GM11168 (cell line): ENCODE results near the gene ADGRG4.
"Not testable (repeated sequence)": the region's sequence is repeated elsewhere in the genome, so short reads cannot be mapped to it uniquely, and the experiment has no call there.

ENCODE experiments used
- in situ Hi-C: fragments of 300-500 bp; cut with MboI; formaldehyde crosslinking; loops from one replicate; pipeline ENCODE4 v1.12.0; 2022; ENCODE audit warnings: low sequenced_read_pairs; ENCODE audit not compliant: unreplicated experiment

The ADGRG4 gene

DNA sequence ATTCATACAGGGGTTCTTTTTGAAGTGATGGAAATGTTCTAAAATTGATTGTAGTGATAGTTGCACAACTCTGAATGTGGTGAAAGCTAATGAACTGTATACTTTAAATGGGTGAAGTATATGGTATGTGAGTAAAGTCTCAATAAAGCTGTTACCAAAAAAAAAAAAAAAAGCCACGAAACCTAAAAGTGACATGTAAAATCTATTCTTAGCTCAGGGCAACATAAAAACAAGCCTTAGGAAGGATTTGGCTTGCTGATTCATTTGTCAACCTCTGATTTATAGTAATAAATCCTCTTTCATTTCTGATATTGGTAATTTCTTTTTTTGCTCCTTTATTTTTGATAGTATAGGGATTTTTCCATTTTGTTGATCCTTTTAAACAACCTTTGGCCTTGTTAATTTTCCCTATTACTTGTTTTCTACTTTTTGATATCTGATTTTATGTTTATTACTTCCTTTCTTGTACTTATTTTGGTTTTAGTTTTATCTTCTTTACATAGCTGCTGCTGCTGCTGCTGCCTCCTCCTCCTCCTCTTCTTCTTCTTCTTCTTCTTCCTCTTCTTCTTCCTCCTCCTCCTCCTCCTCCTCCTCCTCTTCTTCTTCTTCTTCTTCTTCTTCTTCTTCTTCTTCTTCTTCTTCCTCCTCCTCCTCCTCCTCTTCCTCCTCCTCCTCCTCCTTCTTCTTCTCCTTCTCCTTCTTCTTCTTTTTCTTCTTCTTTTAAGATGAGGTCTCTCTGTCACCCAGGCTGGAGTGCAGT, 79.4 kb downstream of the ADGRG4 start:
- in situ Hi-C loops, result no loop called here

DNA sequence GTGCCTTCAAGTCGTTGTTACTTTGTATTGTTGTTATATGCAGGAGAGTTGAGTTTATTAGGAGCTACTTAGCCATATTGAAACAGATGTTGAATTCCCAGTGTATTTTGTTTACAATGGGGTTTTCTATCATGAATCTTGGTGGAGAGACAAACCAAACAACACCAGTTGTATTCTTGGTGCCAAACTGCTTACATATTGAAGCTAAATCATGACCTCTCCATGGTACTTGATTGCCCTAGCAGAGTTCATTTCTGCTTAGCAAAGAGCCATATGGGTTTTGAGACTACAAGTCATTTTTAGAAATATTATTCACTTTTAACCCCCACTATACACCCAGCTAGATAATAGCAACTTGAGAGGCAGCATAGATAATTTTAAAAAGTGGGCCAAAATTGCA, 85.4 kb downstream of the ADGRG4 start:
- in situ Hi-C loops, result no loop called here

DNA sequence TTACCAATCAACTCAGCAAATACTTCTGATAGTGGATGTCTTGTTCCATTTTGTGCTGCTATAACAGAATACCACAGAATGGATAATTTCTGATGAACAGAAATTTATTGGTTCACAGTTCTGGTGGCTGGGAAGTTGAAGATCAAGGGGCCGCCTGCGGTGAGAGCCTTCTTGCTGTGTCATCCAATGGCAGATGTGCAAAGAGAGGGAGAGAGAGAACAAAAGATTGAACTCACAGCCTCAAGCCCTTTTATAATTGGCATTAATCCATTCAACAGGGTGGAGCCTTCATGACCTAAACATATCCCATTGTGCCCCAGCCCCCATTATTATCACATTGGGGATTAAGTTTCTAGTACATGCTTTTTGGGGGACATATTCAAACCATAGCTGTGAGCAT, 86.1 kb downstream of the ADGRG4 start:
- in situ Hi-C loops, result no loop called here

DNA sequence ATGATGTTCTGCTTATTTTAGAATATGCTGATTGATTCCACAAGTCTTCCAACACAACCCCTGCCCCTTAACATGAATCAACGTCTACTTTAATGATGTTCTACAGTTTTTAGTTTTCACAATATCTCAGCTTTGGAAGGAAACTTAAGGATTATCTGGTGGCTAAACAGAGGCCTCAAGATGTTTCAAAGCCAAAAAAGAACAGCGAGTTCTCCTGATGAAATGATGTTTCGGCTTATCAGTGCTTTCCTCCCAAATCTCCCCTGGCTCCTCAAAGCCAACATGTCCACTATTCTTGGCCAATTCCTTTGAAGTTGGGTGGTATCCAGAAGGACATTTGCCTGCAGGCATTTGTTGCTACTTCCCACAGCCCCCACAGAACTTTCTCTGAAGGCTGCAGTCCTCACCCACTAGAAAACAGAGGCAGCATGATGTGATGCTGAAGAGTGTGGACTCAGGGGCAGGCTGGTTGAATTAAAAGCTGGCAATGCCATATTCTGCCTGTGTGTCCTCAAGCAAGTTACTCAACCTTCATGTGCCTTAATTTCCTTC, 87.3 kb downstream of the ADGRG4 start:
- in situ Hi-C loops, result no loop called here

DNA sequence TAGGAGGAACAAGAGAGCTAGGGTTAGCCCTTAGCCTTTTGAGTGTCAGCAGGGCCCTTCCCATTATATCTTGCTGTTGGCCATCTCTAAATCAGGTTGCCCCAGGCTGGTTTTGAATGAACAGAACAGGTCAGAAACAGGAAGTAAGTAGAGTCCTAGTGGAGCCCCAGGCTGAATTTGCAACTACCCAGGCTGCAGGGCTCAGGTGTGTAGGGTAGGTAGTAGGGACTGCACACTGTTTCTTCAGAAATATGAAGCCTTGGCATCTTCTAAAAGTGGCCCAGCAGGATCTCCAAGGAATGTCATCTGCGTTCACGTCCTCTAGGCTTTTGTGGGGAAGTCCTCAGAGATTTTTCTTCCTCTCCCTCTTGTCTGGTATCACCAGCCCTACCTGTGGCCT, 90.2 kb downstream of the ADGRG4 start:
- in situ Hi-C loops, result no loop called here

DNA sequence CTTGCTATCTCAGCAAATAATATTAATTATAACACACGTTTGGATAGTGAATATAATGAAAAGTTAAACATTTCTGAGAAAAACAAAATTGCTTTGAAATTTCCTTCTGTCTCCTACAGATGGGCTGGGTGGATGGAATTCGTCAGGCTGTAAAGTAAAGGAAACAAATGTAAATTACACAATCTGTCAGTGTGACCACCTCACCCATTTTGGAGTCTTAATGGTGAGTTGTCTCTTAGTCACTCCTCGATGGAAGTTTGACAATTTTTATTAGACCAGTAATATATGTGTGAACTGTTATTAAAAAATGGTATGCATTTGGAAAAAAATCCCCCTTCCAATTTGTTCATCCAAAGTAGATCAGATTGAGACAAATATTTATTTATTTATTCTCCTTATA, 94.5 kb downstream of the ADGRG4 start:
- in situ Hi-C loops, result no loop called here

DNA sequence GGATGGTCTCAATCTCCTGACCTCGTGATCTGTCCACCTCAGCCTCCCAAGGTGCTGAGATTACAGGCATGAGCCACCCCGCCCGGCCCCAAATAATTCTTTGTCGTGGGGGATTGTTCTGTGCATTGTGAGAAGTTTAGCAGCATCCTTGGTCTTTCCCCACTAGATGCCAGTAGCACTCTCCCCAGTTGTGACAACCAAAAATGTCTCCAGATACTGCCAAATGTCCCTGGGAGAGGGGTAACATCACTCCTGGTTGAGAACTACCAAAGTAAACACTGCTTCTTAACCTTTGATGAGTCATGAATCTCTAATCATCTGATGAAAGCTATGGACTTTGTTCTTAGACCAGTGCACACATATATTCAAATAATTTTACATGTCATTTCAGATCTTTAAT, 96.2 kb downstream of the ADGRG4 start:
- in situ Hi-C loops, result no loop called here

DNA sequence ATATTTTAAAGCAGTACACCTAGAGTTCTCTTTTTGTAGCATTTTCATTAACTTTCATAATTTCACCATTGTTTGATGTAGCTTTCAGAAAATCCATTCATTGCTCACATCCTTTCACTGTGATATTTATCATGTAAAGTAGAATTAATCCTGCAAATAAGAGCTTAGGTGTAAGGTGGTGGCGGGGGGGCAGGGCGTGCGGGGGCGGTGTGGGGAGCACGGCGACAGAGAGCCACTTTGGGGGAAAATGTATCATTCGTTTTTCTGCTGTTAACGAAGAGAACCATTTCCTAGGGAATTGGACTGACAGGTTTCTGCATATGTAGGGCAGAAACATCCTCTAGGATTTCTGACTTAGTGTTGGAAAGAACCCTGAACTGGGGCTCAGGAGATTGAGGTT, 104.4 kb downstream of the ADGRG4 start:
- in situ Hi-C loops, result no loop called here

DNA sequence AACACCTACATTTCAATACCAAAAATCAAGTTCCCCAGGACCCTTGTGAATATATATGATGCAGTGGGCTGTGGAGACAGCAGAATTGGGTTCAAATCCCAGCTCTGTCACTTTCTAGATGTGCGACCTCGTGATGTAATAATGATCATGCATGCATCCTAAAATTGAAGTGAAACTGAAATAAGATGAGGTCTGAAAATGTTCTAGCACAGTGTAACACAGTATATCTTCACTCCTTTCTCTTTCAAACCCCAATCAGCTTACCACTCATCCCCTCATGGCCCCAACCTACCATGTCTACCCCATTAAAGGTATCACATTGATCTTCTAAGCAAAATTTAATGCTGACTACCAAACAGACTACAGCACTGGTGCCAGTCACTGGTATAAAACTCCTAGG, 117.0 kb downstream of the ADGRG4 start:
- in situ Hi-C loops, result no loop called here

DNA sequence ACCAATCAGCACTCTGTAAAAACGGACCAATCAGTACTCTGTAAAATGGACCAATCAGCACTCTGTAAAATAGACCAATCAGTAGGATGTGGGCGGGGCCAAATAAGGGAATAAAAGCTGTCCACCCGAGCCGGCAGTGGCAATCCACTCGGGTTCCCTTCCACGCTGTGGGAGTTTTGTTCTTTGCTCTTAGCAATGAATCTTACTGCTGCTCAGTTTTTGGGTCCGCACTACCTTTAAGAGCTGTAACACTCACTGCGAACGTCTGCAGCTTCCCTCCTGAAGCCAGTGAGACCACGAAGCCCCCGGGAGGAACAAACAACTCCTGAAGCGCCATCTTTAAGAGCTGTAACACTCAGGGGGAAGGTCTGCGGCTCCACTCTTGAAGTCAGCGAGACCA, 120.6 kb downstream of the ADGRG4 start:
- in situ Hi-C loops, result no loop called here

DNA sequence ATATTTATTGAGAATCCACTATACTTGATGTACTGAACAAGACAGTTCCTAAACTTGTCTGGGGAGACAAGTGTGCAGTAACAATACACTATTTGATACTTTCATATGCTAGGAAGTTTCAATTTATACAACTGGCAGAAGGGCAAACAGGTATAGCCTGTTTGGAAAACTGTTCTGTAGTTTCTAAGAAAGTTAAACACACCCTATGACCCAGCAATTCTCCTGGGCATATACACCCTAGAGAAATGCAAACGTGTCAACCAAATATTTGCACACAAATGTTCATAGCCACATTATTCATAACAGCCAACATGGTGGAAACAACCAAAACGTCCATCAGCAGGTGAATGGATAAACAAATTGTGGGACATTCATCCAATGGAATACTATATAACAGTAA, 123.0 kb downstream of the ADGRG4 start:
- in situ Hi-C loops, result no loop called here

DNA sequence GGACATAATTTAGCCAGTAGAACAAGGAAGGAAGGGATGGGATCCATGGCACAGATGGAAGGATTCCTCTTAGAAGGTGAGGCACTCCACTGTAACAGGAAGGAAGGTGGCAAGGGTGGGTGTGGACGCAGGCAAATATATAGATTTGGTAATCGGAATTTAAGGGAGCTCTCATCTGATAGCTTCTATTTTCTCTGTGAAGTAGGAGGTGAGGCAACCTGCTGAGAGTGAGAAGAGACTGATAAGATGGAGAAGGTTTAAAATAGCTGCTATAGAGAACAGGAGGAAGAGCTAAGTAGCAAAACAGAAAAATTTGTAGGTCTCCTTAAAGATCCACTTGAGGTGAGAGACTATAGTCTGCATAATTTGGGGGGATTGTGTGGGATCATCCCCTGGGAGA, 125.2 kb downstream of the ADGRG4 start:
- in situ Hi-C loops, result no loop called here

DNA sequence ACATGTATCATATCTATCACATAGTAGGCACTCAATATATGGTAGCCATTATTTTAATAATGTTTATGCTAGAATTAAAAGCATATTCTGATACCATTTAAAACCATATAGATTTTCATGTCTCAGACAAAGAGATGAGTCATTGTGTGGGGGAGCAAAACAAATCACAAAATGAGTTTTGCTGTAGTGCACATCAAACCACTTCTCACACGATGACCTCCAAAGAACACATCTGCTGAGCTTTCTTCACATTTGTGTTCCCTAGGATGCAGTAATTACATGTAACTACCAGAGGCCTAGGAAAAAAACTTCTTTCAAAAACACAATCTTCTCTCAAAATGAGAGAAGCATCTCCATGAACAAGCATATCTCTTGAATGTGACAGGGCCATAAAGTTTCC, 130.9 kb downstream of the ADGRG4 start:
- in situ Hi-C loops, result no loop called here

DNA sequence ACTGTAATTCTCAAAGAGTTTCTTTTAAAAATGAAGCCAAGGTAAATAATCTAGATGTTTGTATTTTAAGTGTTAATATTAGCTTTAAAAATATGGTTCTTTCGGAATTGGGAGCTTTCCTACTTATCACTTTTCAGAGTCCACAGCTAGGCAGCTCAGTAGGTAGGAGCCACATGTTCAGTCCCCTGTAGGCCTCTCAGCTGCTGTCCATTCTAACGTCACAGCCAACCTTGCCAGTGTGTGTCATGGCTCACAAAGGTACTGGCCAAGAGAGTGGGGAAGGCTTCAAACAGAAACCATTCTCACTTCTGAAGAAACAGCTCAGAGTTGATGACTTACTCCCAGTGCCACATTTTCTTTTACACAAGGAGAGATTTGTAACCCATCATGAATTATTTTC, 137.0 kb downstream of the ADGRG4 start:
- in situ Hi-C loops, result no loop called here

DNA sequence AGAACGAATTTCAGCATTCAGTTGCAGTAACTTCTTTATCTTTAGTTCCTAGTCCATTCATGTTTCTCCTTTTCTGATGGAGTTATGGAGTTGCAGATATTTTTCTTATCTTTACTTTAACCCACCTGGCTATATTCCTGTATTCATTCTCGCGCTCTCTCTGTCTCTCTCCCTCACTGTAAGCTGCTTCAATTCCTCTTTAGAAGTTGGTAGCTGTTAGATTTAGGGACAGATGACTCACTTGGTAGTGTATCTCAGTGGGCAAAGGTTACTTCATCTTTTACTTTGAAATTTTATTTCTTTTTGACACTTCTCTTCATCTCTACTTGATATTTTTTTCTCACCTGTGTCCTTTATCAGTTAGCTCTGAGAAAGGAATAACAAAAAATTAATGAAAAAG, 137.4 kb downstream of the ADGRG4 start:
- in situ Hi-C loops, result no loop called here

DNA sequence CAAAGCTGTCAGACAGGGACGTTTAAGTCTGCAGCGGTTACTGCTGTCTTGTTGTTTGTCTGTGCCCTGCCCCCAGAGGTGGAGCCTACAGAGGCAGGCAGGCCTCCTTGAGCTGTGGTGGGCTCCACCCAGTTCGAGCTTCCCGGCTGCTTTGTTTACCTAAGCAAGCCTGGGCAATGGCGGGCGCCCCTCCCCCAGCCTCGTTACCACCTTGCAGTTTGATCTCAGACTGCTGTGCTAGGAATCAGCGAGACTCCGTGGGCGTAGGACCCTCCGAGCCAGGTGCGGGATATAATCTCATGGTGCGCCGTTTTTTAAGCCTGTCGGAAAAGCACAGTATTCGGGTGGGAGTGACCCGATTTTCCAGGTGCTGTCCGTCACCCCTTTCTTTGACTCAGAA, 144.9 kb downstream of the ADGRG4 start:
- in situ Hi-C loops, result not testable (repeated sequence)

DNA sequence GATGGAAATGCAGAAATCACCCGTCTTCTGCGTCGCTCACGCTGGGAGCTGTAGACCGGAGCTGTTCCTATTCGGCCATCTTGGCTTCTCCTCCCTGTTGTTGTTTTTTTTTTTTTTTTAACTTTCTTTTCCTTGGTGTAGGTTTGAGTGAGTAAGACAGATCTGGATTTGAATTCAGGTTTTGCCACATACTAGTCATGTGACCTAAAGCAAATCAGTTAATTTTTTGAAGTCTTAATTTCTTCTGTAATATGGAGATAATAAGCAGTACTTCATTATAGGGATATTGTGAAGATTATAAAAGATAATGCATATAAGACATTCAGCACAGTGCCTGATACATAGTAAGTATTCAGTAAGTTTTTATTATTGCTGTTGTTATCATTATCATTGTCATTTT, 145.4 kb downstream of the ADGRG4 start:
- in situ Hi-C loops, result no loop called here

DNA sequence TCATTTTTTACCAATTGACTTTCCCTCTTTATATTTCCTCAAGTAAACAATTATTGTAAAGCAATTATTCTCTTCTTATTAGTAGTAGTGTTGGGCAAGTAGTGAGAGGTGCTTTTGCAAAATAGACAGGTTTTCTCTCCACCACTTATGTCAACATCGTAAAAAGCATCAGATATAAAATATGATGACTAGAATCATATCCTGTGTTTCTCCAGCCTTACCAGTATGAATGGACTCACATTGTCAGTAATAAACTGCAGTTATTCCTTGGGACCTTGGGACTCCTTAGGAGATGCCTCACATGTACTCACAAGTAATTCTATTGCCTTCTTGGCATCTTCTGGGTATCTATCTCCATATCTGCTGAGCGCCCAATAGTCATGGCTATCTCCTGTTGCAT, 146.5 kb downstream of the ADGRG4 start:
- in situ Hi-C loops, result no loop called here

DNA sequence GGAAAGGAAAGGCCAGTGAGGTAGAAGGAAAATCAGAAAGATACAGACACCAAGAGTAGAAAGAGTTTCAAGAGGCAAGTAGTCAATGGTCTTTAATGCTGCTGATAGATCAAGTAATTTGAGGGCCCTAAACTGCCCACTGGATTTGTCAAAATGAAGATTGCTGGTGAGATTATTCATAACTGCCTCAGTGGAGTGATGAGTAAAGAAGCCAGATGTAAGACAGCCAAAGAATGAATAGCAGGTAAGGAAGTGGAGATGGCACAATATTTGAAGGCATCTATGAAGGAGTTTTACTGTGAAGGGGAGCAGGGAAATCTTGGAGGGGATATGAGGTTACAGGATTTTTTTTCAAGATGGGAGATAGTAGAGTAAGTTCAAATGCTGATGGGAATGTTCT, 147.2 kb downstream of the ADGRG4 start:
- in situ Hi-C loops, result no loop called here

DNA sequence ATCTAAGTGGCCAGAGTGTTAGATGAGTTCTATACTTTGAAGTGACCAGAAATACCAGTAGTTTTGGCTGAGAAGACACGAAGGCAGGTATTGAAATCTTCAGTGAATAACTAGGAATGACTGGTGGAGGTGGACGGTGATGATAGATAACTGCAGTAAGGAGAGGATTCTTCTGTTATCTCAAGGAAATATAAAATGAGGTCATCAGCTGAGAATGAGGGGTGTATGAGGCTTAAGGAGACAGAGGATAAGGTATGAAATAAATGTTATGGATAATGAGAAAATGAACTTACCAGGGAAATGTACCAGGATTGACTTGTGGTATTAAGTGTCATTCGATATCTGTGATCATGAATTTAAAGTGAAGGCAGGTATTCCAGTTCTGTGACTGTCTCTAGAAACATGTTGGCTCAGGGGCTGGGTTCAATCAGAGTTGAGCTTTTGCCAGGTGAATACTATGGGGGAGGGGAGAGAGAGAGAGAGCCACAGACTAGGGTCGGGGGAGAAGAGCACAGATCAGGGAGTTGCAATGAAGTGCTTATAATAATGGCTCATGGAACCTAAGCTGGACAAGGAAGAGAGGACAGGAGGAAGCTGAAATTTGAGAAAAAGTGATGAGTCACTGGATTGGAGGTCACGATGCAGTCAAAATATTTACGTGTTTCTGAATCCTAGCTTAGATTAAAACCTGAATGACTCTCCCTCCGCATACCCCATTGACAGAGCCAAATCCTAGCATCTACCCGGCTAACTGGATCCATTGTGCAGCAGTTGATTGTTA, 149.5 kb downstream of the ADGRG4 start:
- in situ Hi-C loops, result no loop called here

DNA sequence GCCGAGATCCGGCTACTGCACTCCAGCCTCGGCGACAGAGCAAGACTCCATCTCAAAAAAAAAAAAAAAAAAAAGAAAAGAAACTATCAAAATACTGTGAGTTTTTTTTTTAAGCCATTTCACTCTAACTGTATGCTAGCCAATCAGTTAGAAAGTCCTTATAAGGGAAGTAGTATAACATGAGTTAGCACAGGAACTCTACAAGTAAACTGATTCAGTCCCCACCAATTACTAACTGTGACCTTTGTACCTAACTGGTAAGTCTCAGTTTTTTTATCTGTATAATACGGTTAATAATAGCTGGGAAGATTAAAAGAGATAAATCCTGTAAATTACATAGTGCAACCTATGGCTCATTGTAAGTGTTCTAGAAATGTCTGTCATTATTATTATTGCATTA, 151.9 kb downstream of the ADGRG4 start:
- in situ Hi-C loops, result no loop called here

DNA sequence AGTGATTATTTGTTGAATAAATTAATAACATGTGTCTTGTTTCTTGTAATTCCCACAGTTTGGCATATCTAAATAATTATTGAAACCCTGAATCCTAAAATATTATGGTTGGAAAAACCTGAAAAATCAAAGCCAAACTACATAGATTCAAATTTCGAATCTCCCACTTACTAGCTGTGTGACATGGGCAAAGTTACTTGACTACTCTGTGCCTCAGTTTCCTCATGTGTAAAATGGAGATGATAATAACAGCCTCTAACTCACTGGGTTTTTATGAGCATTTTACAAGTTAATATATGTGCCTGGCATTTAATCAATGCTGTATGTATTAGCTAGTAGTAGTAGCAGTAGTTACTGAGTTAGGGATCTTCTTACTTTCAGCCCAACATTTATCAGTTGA, 152.4 kb downstream of the ADGRG4 start:
- in situ Hi-C loops, result no loop called here
